PC-3 (cell line): Measurements from ENCODE around the gene DISP3. TPM values are rescaled to one million over a fixed set of nuclear protein-coding genes. Genes with fewer than 3 reads are reported as not detected.

ENCODE experiments used
- ATAC-seq: fragments of 200-7000 bp; cut with Tn5 transposase; 2 replicates; pipeline ENCODE4 v1.9.1; 2020; ENCODE audit warnings: mild to moderate bottlenecking, moderate library complexity
- BruUV-seq: library from RNA; stranded (reverse); fragments of 400-500 nt; replicated peaks from 2 replicates; lab custom pipeline; 2021; lab: Mats Ljungman, UMichigan
- CTCF ChIA-PET: fragments of 300-600 bp; sonication (Branson Sonifier 250); formaldehyde crosslinking; loops from one replicate; lab custom pipeline; 2022; ENCODE audit warnings: antibody characterized with exemption; lab: Charles Lee
- POLR2A ChIA-PET: fragments of 300-600 bp; sonication (Branson Sonifier 250); formaldehyde crosslinking; loops from one replicate; lab custom pipeline; 2022; ENCODE audit warnings: antibody characterized with exemption; ENCODE audit not compliant: unreplicated experiment; lab: Charles Lee
- DNase-seq: peaks from one replicate; pipeline ENCODE4 v3.0.0-alpha.2; 2015
- H2AFZ ChIP-seq: fragments of 300-600 bp; sonication (generic); 2 replicates; pipeline ENCODE4 v1.6.0; 2016; ENCODE audit warnings: antibody characterized with exemption, low read length
- H3F3A ChIP-seq: fragments of 300-600 bp; sonication (generic); one replicate; pipeline ENCODE4 v1.6.0; 2017; ENCODE audit warnings: antibody characterized with exemption, low read length, control low read depth, mild to moderate bottlenecking; ENCODE audit not compliant: unreplicated experiment
- H3K27ac ChIP-seq: fragments of 300-600 bp; sonication (generic); 2 replicates; pipeline ENCODE4 v1.5.1; 2016; ENCODE audit warnings: mild to moderate bottlenecking, low read length
- H3K27me3 ChIP-seq: fragments of 300-600 bp; sonication (generic); 2 replicates; pipeline ENCODE4 v1.6.1; 2016; ENCODE audit warnings: low read length, mixed read lengths
- H3K36me3 ChIP-seq: fragments of 300-600 bp; sonication (generic); 2 replicates; pipeline ENCODE4 v1.6.1; 2016; ENCODE audit warnings: low read depth, mixed run types, low read length, mixed read lengths
- H3K4me1 ChIP-seq: fragments of 300-600 bp; sonication (generic); 2 replicates; pipeline ENCODE4 v1.5.1; 2016; ENCODE audit warnings: low read length; ENCODE audit not compliant: insufficient read depth
- H3K4me2 ChIP-seq: fragments of 300-600 bp; sonication (generic); 2 replicates; pipeline ENCODE4 v1.6.0; 2016; ENCODE audit warnings: low read length
- H3K4me3 ChIP-seq: fragments of 300-600 bp; sonication (generic); 2 replicates; pipeline ENCODE4 v1.5.1; 2016; ENCODE audit warnings: mild to moderate bottlenecking, low read length, mixed read lengths
- H3K79me2 ChIP-seq: fragments of 300-600 bp; sonication (generic); 2 replicates; pipeline ENCODE4 v1.6.1; 2017; ENCODE audit warnings: low read length, mixed read lengths
- H3K9ac ChIP-seq: fragments of 300-600 bp; sonication (generic); 2 replicates; pipeline ENCODE4 v1.6.0; 2016; ENCODE audit warnings: mild to moderate bottlenecking, low read length
- H3K9me2 ChIP-seq: fragments of 300-600 bp; sonication (generic); replicated peaks from 2 replicates; pipeline ENCODE4 v1.6.1; 2016; ENCODE audit warnings: mixed run types, low read length, mixed read lengths
- H3K9me3 ChIP-seq: fragments of 300-600 bp; sonication (generic); 2 replicates; pipeline ENCODE4 v1.6.1; 2016; ENCODE audit warnings: low read length, mixed read lengths
- H4K20me1 ChIP-seq: fragments of 300-600 bp; sonication (generic); 2 replicates; pipeline ENCODE4 v1.6.1; 2016; ENCODE audit warnings: low read length, mixed read lengths
- EZH2 ChIP-seq: fragments of 300-600 bp; sonication (generic); IDR thresholded peaks from one replicate; pipeline ENCODE4 v1.6.1; 2017; ENCODE audit warnings: antibody characterized with exemption, mild to moderate bottlenecking, low read length; ENCODE audit not compliant: unreplicated experiment
- EZH2phosphoT487 ChIP-seq: fragments of 300-600 bp; sonication (generic); IDR thresholded peaks from 2 replicates; pipeline ENCODE4 v1.6.1; 2018; ENCODE audit warnings: mild to moderate bottlenecking, antibody characterized with exemption, low read length, borderline replicate concordance
- intact Hi-C: fragments of 100-400 bp; cut with micrococcal nuclease; formaldehyde crosslinking; loops from 2 replicates; pipeline ENCODE4 v1.9.0; 2023
- total RNA-seq: library from RNA; depleted of rRNA; stranded (reverse); fragments of >200 nt; gene quantifications from 2 replicates; pipeline ENCODE4 v1.2.3, GENCODE V29; 2014
- TF ChIP-seq, protein P1 (sequence below): fragments of 300-600 bp; sonication (generic); conservative IDR thresholded peaks from 2 replicates; pipeline ENCODE4 v1.5.1; 2017; ENCODE audit warnings: antibody characterized with exemption, low read depth, mild to moderate bottlenecking, low read length

Gene DISP3
- total RNA-seq, 1 experiment from 2014 or later: 0.40 TPM

- Histone ChIP-seq H3K4me2 (no peak overlapping the region), H3K9me3 (no peaks in the 10 kb centered on the region), H3K36me3 (no peaks in the 10 kb centered on the region), H3K9me2 (no peaks in the 10 kb centered on the region), H4K20me1 (no peaks in the 10 kb centered on the region), H3F3A (no peaks in the 10 kb centered on the region), H3K4me3 (no peak overlapping the region), H2AFZ (no peak overlapping the region), H3K79me2 (no peaks in the 10 kb centered on the region), H3K27ac (no peak overlapping the region), H3K4me1 (no peaks in the 10 kb centered on the region), H3K9ac (no peak overlapping the region), H3K27me3 (peaks cover 56% of the 10 kb centered on the region)
- CTCF ChIA-PET: no interaction called here
- ATAC-seq (no peak), DNase-seq (no peak)
- TF ChIP-seq EZH2 (no peak), EZH2phosphoT487 (no peak)
- TF ChIP-seq, protein P1, sequence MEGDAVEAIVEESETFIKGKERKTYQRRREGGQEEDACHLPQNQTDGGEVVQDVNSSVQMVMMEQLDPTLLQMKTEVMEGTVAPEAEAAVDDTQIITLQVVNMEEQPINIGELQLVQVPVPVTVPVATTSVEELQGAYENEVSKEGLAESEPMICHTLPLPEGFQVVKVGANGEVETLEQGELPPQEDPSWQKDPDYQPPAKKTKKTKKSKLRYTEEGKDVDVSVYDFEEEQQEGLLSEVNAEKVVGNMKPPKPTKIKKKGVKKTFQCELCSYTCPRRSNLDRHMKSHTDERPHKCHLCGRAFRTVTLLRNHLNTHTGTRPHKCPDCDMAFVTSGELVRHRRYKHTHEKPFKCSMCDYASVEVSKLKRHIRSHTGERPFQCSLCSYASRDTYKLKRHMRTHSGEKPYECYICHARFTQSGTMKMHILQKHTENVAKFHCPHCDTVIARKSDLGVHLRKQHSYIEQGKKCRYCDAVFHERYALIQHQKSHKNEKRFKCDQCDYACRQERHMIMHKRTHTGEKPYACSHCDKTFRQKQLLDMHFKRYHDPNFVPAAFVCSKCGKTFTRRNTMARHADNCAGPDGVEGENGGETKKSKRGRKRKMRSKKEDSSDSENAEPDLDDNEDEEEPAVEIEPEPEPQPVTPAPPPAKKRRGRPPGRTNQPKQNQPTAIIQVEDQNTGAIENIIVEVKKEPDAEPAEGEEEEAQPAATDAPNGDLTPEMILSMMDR: no peak
- intact Hi-C loops: no loop called here
- no TSS peak for BruUV-seq
- POLR2A ChIA-PET: no interaction called here
Observed at GRCh38 chr1:11540773-11541160, 61.8 kb downstream of the DISP3 start.

- no peaks in the 10 kb centered on the region for H4K20me1 ChIP-seq
- H3K27ac ChIP-seq: no peak overlapping the region
- intact Hi-C loops: no loop called here
- no peak overlapping the region for H3K4me3 ChIP-seq
- no peak for DNase-seq
- ChIA-PET POLR2A (no interaction called here), CTCF (no interaction called here)
- no peak for ATAC-seq
- no peaks in the 10 kb centered on the region for H3F3A ChIP-seq
- H3K27me3 ChIP-seq: peaks cover 60% of the 10 kb centered on the region
- no peaks in the 10 kb centered on the region for H3K79me2 ChIP-seq
- H3K4me1 ChIP-seq: no peaks in the 10 kb centered on the region
- H3K9me2 ChIP-seq: no peaks in the 10 kb centered on the region
- H3K9ac ChIP-seq: no peak overlapping the region
- TF ChIP-seq EZH2 (no peak), EZH2phosphoT487 (no peak)
- TF ChIP-seq, protein P1: no peak
- H2AFZ ChIP-seq: no peak overlapping the region
- no peaks in the 10 kb centered on the region for H3K36me3 ChIP-seq
- no peaks in the 10 kb centered on the region for H3K9me3 ChIP-seq
- H3K4me2 ChIP-seq: no peak overlapping the region
- BruUV-seq: no TSS peak
Observed at GRCh38 chr1:11541236-11541635, 62.3 kb downstream of the DISP3 start.

GRCh38 chr1:11541956-11542355 is 63.0 kb downstream of the DISP3 start:
- TF ChIP-seq EZH2phosphoT487 (no peak), EZH2 (no peak)
- TF ChIP-seq, protein P1: no peak
- Histone ChIP-seq H3K36me3 (no peaks in the 10 kb centered on the region), H3F3A (no peaks in the 10 kb centered on the region), H3K9me3 (no peaks in the 10 kb centered on the region), H3K9ac (no peak overlapping the region), H4K20me1 (no peaks in the 10 kb centered on the region), H3K4me3 (no peak overlapping the region), H3K27ac (no peak overlapping the region), H3K79me2 (no peaks in the 10 kb centered on the region), H3K4me2 (no peak overlapping the region), H3K27me3 (peaks cover 68% of the 10 kb centered on the region), H3K4me1 (no peaks in the 10 kb centered on the region), H3K9me2 (no peaks in the 10 kb centered on the region), H2AFZ (no peak overlapping the region)
- ChIA-PET CTCF (no interaction called here), POLR2A (no interaction called here)
- ATAC-seq: no peak
- DNase-seq: no peak
- intact Hi-C loops: no loop called here
- no TSS peak for BruUV-seq
